Activated CD8-positive, alpha-beta memory T cell treated with anti-CD3 and anti-CD28 coated beads, Interleukin-2, amount 50 U/mL, for 4 hours (primary cell): ENCODE measurements around the gene KCND3.

Experiments used
- DNase-seq: peaks from one replicate; pipeline ENCODE4 v3.0.0-alpha.2; 2020

The KCND3 gene

DNA sequence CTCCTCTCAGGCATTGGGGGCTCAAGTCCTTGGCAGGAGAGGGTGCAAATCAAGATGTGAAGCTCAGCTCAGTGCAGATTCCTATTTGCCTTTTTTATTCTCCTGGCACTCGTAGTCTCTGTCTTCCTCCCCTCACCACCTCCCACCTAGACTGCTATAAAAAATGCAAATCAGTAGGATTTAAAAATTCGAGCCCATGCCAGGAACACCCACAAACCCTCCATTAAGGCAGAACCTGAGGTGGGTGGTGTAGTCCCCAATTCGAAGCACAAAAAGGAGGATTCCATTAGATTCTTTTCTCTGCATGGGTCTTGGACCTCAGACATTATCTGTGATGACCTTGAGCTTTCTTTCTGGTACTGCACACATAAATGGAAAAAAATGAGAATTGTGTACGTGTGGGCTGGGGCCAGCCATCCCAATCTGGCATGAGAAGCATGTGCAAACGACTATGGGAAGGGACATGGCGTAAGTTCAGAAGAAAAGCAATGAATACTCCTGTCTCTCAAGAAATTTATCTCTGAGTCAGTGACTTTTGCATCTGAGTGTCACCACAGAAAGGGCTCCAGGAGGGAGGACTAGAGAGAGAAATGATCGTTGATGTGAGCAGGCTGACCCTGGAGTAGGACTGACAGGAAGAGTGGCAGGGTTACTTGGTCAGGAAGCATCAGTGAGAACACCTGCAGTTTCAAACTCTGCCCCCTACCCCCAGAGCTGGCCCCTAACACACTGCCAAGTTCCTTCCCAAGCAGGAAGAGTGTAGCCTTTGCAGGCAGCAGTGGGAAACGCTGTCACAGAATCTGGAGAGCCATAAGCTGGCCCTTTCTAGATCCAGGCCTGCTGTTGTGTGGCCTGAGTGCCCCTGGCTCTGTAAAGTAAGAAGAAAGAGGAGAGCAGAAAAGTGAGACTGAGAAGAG is 252.0 kb downstream of the KCND3 start:
- no peak for DNase-seq

- DNase-seq, result no peak
These were observed 252.8 kb downstream of the KCND3 start for GRCh38 chr1:111736548-111737215.

GRCh38 chr1:111735858-111736544 is 253.5 kb downstream of the KCND3 start:
- DNase-seq, result no peak

DNA sequence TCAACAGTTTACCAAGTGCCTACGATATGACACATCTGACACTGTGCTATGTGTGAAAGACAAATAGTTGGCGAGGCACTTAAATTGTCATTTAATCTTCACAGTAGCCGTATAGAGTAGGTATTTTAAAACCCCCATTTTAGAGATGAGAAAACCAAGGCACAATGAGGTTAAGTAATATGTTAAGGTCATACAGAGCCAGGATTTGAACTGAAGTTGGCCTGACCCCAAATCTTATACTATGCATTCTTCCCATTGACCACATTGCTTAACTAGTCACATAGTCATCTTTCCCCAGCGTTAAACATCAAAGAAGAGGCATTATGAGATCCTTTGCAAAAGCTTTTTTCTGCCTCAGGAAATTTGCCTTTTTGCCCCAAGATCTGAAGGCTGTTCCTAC is 254.1 kb downstream of the KCND3 start:
- no peak for DNase-seq

DNA sequence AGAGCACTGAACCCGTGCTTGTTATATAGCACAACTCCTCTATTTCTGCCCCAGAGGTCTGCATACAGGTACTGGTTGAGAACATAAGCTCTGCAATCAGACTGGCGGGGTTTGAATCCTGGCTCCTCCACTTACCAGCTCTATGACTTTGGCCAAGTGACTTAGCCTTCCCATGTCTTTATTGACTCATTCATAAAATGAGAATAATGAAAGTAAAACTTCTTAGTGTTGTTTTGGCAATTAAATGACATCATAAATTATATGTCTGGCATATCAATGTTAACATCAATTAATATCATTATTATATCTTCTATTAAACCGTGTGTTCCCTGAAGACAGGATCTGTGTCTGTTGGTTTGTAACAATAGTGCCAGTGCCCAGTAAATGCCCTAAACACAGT is 254.6 kb downstream of the KCND3 start:
- no peak for DNase-seq

GRCh38 chr1:111734426-111734825 is 255.0 kb downstream of the KCND3 start:
- no peak for DNase-seq

- DNase-seq, result no peak
These were observed 255.5 kb downstream of the KCND3 start for GRCh38 chr1:111733992-111734341.

- no peak for DNase-seq
These were observed 256.1 kb downstream of the KCND3 start for GRCh38 chr1:111733183-111733991.

DNA sequence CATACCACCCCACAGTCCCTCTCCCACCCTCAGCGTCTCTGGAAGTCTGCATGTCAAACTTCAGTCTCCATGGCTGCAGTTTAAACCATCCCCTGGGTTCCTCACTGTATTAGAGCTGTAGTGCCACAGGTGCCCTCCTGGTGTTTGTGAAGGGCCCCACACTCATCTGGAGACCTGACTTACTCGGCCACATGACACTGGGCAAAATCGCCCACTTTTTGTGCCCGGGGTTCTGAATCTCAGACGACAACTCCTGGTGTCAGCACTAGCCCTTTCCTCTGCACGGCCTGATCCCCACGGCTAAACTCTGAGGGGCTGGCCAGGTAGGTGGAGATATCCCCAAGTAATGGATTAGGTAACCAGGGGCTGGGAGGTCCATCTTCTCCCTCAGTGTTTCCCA is 256.8 kb downstream of the KCND3 start:
- no peak for DNase-seq

- DNase-seq, result no peak
These were observed 257.5 kb downstream of the KCND3 start for GRCh38 chr1:111731956-111732355.

GRCh38 chr1:111730706-111731105 is 258.8 kb downstream of the KCND3 start:
- no peak for DNase-seq

DNA sequence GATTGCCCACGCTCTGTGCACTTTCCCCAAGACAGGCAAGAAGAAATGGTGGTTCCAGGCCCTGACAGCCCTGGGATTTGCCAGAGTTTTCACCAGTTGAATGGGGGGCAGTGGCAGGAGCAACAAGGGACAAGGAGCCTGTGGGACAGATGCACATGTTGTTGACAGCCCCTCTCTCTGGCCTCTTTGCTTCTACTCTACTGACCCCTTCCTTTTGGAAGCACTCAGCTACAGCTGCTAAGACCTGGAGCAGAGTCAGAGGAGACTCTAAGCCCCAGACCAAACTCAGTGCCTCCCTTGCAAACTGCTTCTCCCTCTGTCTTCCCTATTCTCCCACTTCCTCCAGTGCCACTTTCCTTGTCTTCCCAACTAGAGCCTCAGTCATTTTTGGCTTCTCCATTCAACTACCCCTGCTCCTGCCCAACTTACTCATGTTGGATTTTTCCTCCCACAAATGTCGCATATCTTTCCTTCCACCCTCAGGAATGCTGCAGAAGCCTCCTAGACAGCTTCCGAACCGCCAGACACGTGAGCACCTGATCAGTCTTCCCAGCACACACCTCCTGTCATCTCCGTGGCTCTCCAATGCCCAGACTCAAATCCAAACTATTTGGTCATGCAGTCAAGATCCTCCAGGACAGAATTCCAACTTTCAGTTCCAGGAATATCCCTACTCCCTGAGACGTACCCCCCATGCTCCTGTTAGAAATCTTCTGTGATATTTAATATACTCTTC is 259.4 kb downstream of the KCND3 start:
- no peak for DNase-seq

GRCh38 chr1:111729271-111729921 is 260.1 kb downstream of the KCND3 start:
- DNase-seq, result no peak

DNA sequence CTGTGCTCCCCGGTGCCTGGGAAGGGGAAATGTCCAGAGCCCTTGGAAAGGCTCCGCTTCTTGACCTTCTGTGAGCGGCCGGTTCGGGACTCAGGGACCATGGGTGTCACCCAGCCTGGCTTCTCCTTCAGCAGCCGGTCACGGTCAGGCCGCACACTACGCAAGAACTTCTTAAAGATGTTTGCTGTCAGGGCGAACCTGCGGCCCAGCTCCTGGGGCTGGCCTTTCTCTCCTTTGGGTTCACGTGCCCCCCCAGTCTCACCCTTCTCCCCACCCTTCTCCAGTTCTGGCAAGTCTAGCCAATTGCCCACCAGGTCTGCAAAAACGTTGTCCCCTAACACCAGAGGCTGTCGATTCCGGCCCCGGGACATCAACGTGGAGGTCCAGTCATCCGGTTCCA is 262.4 kb downstream of the KCND3 start:
- DNase-seq, result no peak

DNA sequence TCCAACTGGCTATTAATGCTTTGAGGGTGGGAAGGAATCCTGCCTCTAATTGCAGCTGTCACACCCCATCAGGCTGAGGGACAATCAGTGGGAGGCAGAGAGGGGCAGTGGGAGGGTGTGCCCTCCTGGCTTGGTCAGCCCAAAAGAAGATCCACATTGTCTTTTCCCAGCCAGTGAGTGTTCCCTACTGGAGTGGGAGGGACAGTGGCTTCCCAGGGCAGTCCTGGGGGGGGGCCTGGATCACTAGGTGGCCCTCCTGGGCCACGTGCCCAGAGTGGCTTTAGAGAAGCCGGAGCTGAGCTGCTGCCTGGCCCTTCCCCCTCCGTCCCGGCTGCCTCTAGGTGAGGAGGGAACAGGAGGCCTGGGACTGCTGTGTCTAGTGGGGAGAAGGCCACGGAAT is 264.3 kb downstream of the KCND3 start:
- no peak for DNase-seq

- DNase-seq, result no peak
These were observed 265.6 kb downstream of the KCND3 start for GRCh38 chr1:111723871-111724270.

DNA sequence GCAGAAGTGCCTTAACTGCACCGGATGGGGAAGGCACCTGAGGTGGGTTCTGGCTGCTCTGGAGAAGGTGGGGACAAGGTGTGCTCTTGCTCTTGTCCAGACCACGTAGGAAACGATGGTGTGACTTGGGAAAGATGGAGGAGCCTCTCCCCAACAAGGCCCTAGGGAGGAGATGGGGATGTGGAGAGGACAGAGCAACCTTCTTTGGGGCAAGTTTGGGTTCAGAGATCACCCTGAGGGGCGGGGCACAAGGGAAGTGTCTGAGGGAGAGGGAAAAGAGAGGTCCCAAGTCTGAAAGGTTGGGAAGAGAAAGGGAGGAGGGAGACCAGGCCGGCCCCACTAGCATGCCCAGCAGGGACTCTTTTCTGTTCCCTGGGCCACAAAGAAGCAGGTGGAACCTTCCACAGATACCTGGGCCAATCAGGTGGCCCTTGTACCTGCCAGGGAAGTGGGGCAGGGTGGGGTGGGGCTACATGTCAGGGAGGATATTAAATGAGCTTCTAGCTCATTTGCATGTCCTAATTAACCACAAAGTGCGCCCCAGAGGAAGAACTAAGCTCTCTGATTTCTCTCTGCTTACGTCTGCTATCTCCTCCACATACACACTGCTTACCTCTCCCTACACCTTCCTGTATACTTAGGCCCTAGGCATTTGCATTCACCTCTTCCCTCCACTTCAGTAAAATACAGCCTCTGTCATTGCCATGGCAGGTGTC is 266.2 kb downstream of the KCND3 start:
- DNase-seq, result no peak

DNA sequence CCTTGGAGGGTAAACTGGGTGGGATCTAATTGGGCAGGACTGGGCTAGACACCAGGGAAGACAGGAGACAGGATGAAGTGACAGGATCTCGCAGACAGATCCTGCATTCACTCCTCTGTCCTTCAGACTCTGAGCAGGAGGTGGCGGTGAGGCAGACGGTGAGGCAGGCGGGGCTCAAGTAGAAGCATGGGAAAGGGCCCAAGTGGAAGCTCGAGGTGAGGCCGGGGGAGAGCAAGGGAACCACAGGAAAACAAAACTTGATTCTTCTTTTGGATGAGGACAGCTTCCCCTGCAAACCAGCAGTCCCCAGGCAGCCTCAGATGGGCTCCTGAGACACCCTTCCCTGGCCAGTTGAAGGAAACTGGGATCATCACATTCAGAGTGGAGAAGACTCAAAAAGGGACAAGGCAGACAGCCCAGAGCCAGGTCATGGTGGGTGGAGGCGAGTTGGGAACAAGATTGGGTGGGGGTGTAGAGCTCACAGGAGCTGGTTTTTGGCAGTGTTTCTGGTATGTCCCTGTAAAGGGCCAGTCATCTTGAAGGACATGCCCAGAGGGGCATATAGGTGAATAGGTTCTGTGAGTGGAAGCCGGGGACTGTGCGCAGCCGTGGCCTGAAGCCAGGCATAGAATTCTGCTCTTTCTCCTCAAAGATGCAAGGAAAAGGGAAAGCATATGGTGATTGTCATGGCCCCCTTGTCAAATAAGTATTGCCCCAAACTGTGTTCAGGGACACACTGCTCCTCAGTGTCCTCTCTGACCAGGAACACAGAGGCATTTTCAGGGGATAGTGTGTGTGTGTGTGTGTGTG is 268.3 kb downstream of the KCND3 start:
- no peak for DNase-seq
